SK-N-SH treated with all-trans-retinoic acid at 6 μM for 48 hours (cell line): Measurements from ENCODE around the gene HEMK1.

Experiments used
- ATAC-seq: fragments of 200-7000 bp; cut with Tn5 transposase; 3 replicates; pipeline ENCODE4 v1.9.1; 2020; ENCODE audit warnings: mild to moderate bottlenecking, moderate library complexity
- ARNTL ChIP-seq: fragments of 450-650 bp; formaldehyde crosslinking; IDR thresholded peaks from 2 replicates; pipeline ENCODE4 v1.5.0; 2020; ENCODE audit warnings: low read depth, mild to moderate bottlenecking, moderate library complexity, borderline replicate concordance
- BACH2 ChIP-seq: fragments of 250-450 bp; sonication (Bioruptor Pico); IDR thresholded peaks from 2 replicates; pipeline ENCODE4 v1.9.0; 2021; ENCODE audit warnings: mild to moderate bottlenecking, borderline replicate concordance
- CSDC2 ChIP-seq: fragments of 250-450 bp; sonication (Bioruptor Pico); IDR thresholded peaks from 2 replicates; pipeline ENCODE4 v1.5.0; 2020; ENCODE audit warnings: mild to moderate bottlenecking, moderate library complexity
- ESRRG ChIP-seq: fragments of 250-450 bp; sonication (Bioruptor Pico); IDR thresholded peaks from 2 replicates; pipeline ENCODE4 v1.6.1; 2021; ENCODE audit warnings: mild to moderate bottlenecking
- OSR1 ChIP-seq: fragments of 250-450 bp; sonication (Bioruptor Pico); IDR thresholded peaks from 2 replicates; pipeline ENCODE4 v1.8.0; 2022; ENCODE audit warnings: moderate library complexity, mild to moderate bottlenecking, inconsistent platforms
- PPARA ChIP-seq: fragments of 250-450 bp; sonication (Bioruptor Pico); IDR thresholded peaks from 2 replicates; pipeline ENCODE4 v1.5.0; 2020; ENCODE audit warnings: mild to moderate bottlenecking, borderline replicate concordance
- RARB ChIP-seq: fragments of 250-450 bp; sonication (Bioruptor Pico); IDR thresholded peaks from 2 replicates; pipeline ENCODE4 v1.8.0; 2021; ENCODE audit warnings: mild to moderate bottlenecking, moderate library complexity
- SNAI2 ChIP-seq: fragments of 250-450 bp; sonication (Bioruptor Pico); IDR thresholded peaks from 2 replicates; pipeline ENCODE4 v1.5.0; 2020; ENCODE audit warnings: mild to moderate bottlenecking, moderate library complexity
- TCF4 ChIP-seq: fragments of 250-450 bp; sonication (Bioruptor Pico); IDR thresholded peaks from 2 replicates; pipeline ENCODE4 v1.8.0; 2021; ENCODE audit warnings: mild to moderate bottlenecking, moderate library complexity, borderline replicate concordance
- TOX ChIP-seq: fragments of 250-450 bp; sonication (Bioruptor Pico); IDR thresholded peaks from 2 replicates; pipeline ENCODE4 v1.8.0; 2021; ENCODE audit warnings: mild to moderate bottlenecking, moderate library complexity, borderline replicate concordance
- ZC3H10 ChIP-seq: fragments of 250-450 bp; sonication (Bioruptor Pico); IDR thresholded peaks from 2 replicates; pipeline ENCODE4 v1.5.1; 2021; ENCODE audit warnings: mild to moderate bottlenecking, moderate library complexity
- ZFP3 ChIP-seq: fragments of 250-450 bp; sonication (Bioruptor Pico); IDR thresholded peaks from 2 replicates; pipeline ENCODE4 v1.5.0; 2020; ENCODE audit warnings: mild to moderate bottlenecking, moderate library complexity
- ZFP30 ChIP-seq: fragments of 450-650 bp; formaldehyde crosslinking; IDR thresholded peaks from 2 replicates; pipeline ENCODE4 v1.5.0; 2022; ENCODE audit warnings: mild to moderate bottlenecking, moderate library complexity
- ZNF565 ChIP-seq: fragments of 450-650 bp; formaldehyde crosslinking; conservative IDR thresholded peaks from 2 replicates; pipeline ENCODE4 v1.5.0; 2020; ENCODE audit warnings: low read depth, mild to moderate bottlenecking, moderate library complexity
- ZNF70 ChIP-seq: fragments of 450-650 bp; formaldehyde crosslinking; IDR thresholded peaks from 2 replicates; pipeline ENCODE4 v1.5.0; 2020; ENCODE audit warnings: mild to moderate bottlenecking, moderate library complexity
- ZNF8 ChIP-seq: fragments of 450-650 bp; formaldehyde crosslinking; IDR thresholded peaks from 2 replicates; pipeline ENCODE4 v1.5.0; 2020; ENCODE audit warnings: mild to moderate bottlenecking, moderate library complexity
- TF ChIP-seq, protein P1 (sequence below): fragments of 250-450 bp; sonication (Bioruptor Pico); IDR thresholded peaks from 2 replicates; pipeline ENCODE4 v1.5.1; 2021; ENCODE audit warnings: mild to moderate bottlenecking, moderate library complexity
- TF ChIP-seq, protein P2 (sequence below): fragments of 250-450 bp; sonication (Bioruptor Pico); IDR thresholded peaks from 2 replicates; pipeline ENCODE4 v1.8.0; 2020; ENCODE audit warnings: mild to moderate bottlenecking, moderate library complexity, borderline replicate concordance
- TF ChIP-seq, protein P3 (sequence below): fragments of 250-450 bp; sonication (Bioruptor Pico); IDR thresholded peaks from 2 replicates; pipeline ENCODE4 v1.8.0; 2021; ENCODE audit warnings: low read depth, mild to moderate bottlenecking, moderate library complexity, borderline replicate concordance

HEMK1 gene

DNA sequence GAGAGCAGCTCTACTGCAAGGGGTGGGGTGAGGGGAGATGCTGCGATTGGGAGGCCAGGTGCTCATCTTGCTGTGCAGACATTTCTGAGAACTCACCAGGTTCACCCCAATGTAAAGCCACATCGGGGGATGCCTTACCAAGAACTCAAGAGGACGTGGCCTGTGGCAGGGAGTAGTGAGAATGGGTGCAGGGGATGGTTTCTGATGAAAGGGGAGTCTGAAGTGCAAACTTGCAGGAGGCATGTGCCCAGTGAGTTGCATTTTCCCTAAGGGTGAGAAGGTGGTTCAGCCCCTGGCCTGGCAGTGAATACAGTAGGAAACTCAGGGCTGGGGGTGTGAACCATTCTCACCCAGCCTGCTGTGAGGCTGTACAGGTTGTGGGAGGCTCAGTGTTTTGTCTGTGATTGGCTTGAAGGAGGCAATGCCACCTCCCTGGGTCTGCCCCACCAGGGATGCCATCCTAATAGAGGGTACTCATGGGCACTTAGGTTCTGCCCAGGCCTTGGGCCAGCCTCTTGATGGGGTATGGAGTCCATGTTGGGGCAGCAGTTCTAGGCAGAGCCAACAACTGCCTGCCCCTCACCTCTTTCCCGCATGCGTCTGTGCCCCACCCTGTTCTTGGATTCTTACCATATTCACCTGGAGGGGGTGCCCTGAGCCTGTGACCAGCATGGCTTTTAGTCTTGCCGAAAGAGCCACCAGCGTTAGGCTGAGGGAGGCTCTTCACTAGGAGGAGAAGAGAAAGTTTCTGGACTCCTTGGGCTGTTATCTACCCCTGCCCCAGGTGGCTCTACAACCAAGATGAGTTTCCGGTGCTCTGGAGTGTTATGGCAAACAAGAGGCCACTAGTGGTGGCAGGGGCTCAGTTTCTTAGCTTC is 4.5 kb downstream of the HEMK1 start:
- TF ChIP-seq RARB (no peak), ZC3H10 (CRISPR knock-in tag) (no peak), TCF4 (CRISPR knock-in tag) (no peak), ZFP3 (CRISPR knock-in tag) (no peak), ZFP30 (CRISPR knock-in tag) (no peak), ZNF70 (CRISPR knock-in tag) (no peak), CSDC2 (CRISPR knock-in tag) (no peak), ESRRG (no peak), OSR1 (CRISPR knock-in tag) (no peak), ZNF565 (CRISPR knock-in tag) (no peak), ZNF8 (CRISPR knock-in tag) (no peak)
- TF ChIP-seq, protein P1, sequence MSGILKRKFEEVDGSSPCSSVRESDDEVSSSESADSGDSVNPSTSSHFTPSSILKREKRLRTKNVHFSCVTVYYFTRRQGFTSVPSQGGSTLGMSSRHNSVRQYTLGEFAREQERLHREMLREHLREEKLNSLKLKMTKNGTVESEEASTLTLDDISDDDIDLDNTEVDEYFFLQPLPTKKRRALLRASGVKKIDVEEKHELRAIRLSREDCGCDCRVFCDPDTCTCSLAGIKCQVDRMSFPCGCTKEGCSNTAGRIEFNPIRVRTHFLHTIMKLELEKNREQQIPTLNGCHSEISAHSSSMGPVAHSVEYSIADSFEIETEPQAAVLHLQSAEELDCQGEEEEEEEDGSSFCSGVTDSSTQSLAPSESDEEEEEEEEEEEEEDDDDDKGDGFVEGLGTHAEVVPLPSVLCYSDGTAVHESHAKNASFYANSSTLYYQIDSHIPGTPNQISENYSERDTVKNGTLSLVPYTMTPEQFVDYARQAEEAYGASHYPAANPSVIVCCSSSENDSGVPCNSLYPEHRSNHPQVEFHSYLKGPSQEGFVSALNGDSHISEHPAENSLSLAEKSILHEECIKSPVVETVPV = no peak
- TF ChIP-seq, protein P2, sequence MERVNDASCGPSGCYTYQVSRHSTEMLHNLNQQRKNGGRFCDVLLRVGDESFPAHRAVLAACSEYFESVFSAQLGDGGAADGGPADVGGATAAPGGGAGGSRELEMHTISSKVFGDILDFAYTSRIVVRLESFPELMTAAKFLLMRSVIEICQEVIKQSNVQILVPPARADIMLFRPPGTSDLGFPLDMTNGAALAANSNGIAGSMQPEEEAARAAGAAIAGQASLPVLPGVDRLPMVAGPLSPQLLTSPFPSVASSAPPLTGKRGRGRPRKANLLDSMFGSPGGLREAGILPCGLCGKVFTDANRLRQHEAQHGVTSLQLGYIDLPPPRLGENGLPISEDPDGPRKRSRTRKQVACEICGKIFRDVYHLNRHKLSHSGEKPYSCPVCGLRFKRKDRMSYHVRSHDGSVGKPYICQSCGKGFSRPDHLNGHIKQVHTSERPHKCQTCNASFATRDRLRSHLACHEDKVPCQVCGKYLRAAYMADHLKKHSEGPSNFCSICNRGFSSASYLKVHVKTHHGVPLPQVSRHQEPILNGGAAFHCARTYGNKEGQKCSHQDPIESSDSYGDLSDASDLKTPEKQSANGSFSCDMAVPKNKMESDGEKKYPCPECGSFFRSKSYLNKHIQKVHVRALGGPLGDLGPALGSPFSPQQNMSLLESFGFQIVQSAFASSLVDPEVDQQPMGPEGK (CRISPR knock-in tag) = no peak
- TF ChIP-seq, protein P3, sequence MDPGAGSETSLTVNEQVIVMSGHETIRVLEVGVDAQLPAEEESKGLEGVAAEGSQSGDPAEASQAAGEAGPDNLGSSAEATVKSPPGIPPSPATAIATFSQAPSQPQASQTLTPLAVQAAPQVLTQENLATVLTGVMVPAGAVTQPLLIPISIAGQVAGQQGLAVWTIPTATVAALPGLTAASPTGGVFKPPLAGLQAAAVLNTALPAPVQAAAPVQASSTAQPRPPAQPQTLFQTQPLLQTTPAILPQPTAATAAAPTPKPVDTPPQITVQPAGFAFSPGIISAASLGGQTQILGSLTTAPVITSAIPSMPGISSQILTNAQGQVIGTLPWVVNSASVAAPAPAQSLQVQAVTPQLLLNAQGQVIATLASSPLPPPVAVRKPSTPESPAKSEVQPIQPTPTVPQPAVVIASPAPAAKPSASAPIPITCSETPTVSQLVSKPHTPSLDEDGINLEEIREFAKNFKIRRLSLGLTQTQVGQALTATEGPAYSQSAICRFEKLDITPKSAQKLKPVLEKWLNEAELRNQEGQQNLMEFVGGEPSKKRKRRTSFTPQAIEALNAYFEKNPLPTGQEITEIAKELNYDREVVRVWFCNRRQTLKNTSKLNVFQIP = no peak
- ATAC-seq = no peak

- ATAC-seq = no peak
- no peak for TF ChIP-seq TOX (CRISPR knock-in tag)
- TF ChIP-seq TCF4 (CRISPR knock-in tag) = no peak
- no peak for TF ChIP-seq ESRRG
These were observed 5.1 kb downstream of the HEMK1 start for GRCh38 chr3:50574444-50574831.

GRCh38 chr3:50575372-50575771 is 6.0 kb downstream of the HEMK1 start:
- no peak for ATAC-seq
- no peak for TF ChIP-seq PPARA (CRISPR knock-in tag)
- TF ChIP-seq ZFP3 (CRISPR knock-in tag) = no peak
- no peak for TF ChIP-seq SNAI2

GRCh38 chr3:50577348-50577747 is 8.0 kb downstream of the HEMK1 start:
- no peak for ATAC-seq
- TF ChIP-seq, protein P2 (CRISPR knock-in tag) = no peak
- TF ChIP-seq ZFP3 (CRISPR knock-in tag) (no peak), OSR1 (CRISPR knock-in tag) (no peak), BACH2 (CRISPR knock-in tag) (no peak), ZNF565 (CRISPR knock-in tag) (no peak), ARNTL (CRISPR knock-in tag) (no peak), SNAI2 (no peak), PPARA (CRISPR knock-in tag) (no peak)
- TF ChIP-seq, protein P3 = no peak
- TF ChIP-seq, protein P1 = no peak
